Panc1 (cell line): ENCODE measurements around the gene KCNB1. TPM values are rescaled to one million over a fixed set of nuclear protein-coding genes. Genes with fewer than 3 reads are reported as not detected.
A peak's percentile ranks its signal among the peaks of the same experiment; 100 is the strongest.

Experiments used
- ATAC-seq: fragments of 200-7000 bp; cut with Tn5 transposase; 2 replicates; pipeline ENCODE4 v1.9.1; 2020; ENCODE audit warnings: mild to moderate bottlenecking, moderate library complexity
- BruUV-seq: library from RNA; stranded (reverse); fragments of 400-500 nt; replicated peaks from 2 replicates; lab custom pipeline; 2021; lab: Mats Ljungman, UMichigan
- CTCF ChIA-PET: fragments of 300-600 bp; sonication (Branson Sonifier 250); formaldehyde crosslinking; loops from one replicate; lab custom pipeline; 2022; ENCODE audit warnings: antibody characterized with exemption; lab: Charles Lee
- POLR2A ChIA-PET: fragments of 300-600 bp; sonication (Branson Sonifier 250); formaldehyde crosslinking; loops from one replicate; lab custom pipeline; 2022; ENCODE audit warnings: antibody characterized with exemption; lab: Charles Lee
- DNase-seq: peaks from one replicate; pipeline ENCODE4 v3.0.0-alpha.2; 2010; ENCODE audit warnings: low read depth, low spot score
- H3K27ac ChIP-seq: 2 replicates; pipeline ENCODE4 v1.5.1; 2011; ENCODE audit warnings: mild to moderate bottlenecking, low read length, inconsistent platforms
- H3K27me3 ChIP-seq: fragments of 200-500 bp; sonication (Bioruptor generic); 2 replicates; pipeline ENCODE4 v1.6.0; 2014; ENCODE audit warnings: low read length, inconsistent platforms; ENCODE audit not compliant: control insufficient read depth, insufficient read depth
- H3K36me3 ChIP-seq: fragments of 200-500 bp; sonication (Bioruptor generic); 2 replicates; pipeline ENCODE4 v1.5.1; 2014; ENCODE audit warnings: inconsistent platforms, mild to moderate bottlenecking, low read length, moderate library complexity; ENCODE audit not compliant: control insufficient read depth, insufficient read depth
- H3K4me1 ChIP-seq: 2 replicates; pipeline ENCODE4 v1.5.1; 2011; ENCODE audit warnings: inconsistent platforms, mild to moderate bottlenecking, low read length, moderate library complexity; ENCODE audit not compliant: control insufficient read depth, insufficient read depth
- H3K4me3 ChIP-seq, 2 experiments: 2 replicates each; pipeline ENCODE4 v1.5.1; 2011 to 2012; ENCODE audit warnings: low read depth in 2 of 2, low read length in 2 of 2, mild to moderate bottlenecking in 2 of 2, inconsistent platforms in 1 of 2, moderate library complexity in 1 of 2
- H3K9me3 ChIP-seq: fragments of 200-500 bp; sonication (Bioruptor generic); 2 replicates; pipeline ENCODE4 v1.5.1; 2014; ENCODE audit warnings: low read depth, mild to moderate bottlenecking, inconsistent platforms, low read length, moderate library complexity; ENCODE audit not compliant: control insufficient read depth, insufficient read depth
- POLR2AphosphoS5 ChIP-seq: IDR thresholded peaks from 2 replicates; pipeline ENCODE4 v1.6.1; 2012; ENCODE audit warnings: mild to moderate bottlenecking, low read depth, low read length, moderate library complexity
- SIN3A ChIP-seq: IDR thresholded peaks from 2 replicates; pipeline ENCODE4 v1.6.1; 2012; ENCODE audit warnings: low read depth, mild to moderate bottlenecking, low read length, moderate library complexity, borderline replicate concordance; ENCODE audit not compliant: insufficient read depth
- TCF7L2 ChIP-seq: IDR thresholded peaks from 2 replicates; pipeline ENCODE4 v1.6.1; 2011; ENCODE audit warnings: mild to moderate bottlenecking, low read depth, low read length, inconsistent platforms
- in situ Hi-C: cut with HindIII; loops from 2 replicates; pipeline ENCODE4 v1.10.0; 2016; ENCODE audit warnings: low sequenced_read_pairs, low pct_unique_long_range_greater_than_20kb
- intact Hi-C: fragments of 100-400 bp; cut with micrococcal nuclease; formaldehyde crosslinking; loops from one replicate; pipeline ENCODE4 v1.10.0; 2022; ENCODE audit not compliant: unreplicated experiment
- total RNA-seq: library from RNA; stranded (reverse); gene quantifications from one replicate; pipeline ENCODE4 v1.2.1, GENCODE V29; 2021; ENCODE audit not compliant: unreplicated experiment
- TF ChIP-seq, protein P1 (sequence below): fragments of 450-650 bp; IDR thresholded peaks from 2 replicates; pipeline ENCODE4 v1.5.1; 2017; ENCODE audit warnings: mild to moderate bottlenecking
- TF ChIP-seq, protein P2 (sequence below), 2 experiments: IDR thresholded peaks; 2 replicates each; pipeline ENCODE4 v1.6.1; 2011 to 2012; ENCODE audit warnings: low read depth in 2 of 2, control low read depth in 1 of 2, low read length in 1 of 2, mild to moderate bottlenecking in 1 of 2, moderate library complexity in 1 of 2; ENCODE audit not compliant: insufficient read depth in 1 of 2

The KCNB1 gene
- total RNA-seq, 1 experiment from 2014 or later: 11.1 TPM

DNA sequence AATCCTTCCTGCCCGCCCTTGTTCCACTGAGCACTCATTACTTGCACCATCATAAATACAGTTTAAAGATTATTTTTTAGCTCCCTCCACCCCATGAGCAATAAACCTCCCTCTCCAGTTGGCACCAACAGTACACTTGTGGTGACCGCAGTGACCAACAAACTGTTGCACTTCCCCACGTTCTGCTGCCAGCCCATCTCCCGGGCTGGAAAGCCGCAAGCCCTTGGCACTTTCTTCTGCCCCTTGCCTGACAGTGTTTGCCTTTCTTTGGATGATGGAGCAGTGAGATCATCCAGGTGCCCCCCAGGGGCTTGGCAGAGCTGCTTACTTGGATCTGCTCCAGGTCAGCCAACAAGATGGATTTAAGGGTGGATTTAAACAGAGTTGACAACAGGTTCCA lies 21.6 kb downstream of the KCNB1 start:
- CTCF ChIA-PET: interaction anchor here (0.6 kb wide), 1 partner anchor 25 kb away, joined by 4 read pairs; no protein-coding TSS in a partner anchor
- Histone ChIP-seq H3K27ac (no peak overlapping the region), H3K36me3 (no peaks in the 10 kb centered on the region), H3K4me3 (no peak overlapping the region), H3K9me3 (no peaks in the 10 kb centered on the region), H3K27me3 (no peaks in the 10 kb centered on the region), H3K4me1 (no peaks in the 10 kb centered on the region)
- in situ Hi-C loops (no loop called here), intact Hi-C loops (no loop called here)
- POLR2A ChIA-PET: no interaction called here
- ATAC-seq (no peak; the same call in 1 of the 2 replicates), DNase-seq (no peak)
- no TSS peak for BruUV-seq
- TF ChIP-seq, protein P1, sequence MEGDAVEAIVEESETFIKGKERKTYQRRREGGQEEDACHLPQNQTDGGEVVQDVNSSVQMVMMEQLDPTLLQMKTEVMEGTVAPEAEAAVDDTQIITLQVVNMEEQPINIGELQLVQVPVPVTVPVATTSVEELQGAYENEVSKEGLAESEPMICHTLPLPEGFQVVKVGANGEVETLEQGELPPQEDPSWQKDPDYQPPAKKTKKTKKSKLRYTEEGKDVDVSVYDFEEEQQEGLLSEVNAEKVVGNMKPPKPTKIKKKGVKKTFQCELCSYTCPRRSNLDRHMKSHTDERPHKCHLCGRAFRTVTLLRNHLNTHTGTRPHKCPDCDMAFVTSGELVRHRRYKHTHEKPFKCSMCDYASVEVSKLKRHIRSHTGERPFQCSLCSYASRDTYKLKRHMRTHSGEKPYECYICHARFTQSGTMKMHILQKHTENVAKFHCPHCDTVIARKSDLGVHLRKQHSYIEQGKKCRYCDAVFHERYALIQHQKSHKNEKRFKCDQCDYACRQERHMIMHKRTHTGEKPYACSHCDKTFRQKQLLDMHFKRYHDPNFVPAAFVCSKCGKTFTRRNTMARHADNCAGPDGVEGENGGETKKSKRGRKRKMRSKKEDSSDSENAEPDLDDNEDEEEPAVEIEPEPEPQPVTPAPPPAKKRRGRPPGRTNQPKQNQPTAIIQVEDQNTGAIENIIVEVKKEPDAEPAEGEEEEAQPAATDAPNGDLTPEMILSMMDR: no peak
- TF ChIP-seq, protein P2, sequence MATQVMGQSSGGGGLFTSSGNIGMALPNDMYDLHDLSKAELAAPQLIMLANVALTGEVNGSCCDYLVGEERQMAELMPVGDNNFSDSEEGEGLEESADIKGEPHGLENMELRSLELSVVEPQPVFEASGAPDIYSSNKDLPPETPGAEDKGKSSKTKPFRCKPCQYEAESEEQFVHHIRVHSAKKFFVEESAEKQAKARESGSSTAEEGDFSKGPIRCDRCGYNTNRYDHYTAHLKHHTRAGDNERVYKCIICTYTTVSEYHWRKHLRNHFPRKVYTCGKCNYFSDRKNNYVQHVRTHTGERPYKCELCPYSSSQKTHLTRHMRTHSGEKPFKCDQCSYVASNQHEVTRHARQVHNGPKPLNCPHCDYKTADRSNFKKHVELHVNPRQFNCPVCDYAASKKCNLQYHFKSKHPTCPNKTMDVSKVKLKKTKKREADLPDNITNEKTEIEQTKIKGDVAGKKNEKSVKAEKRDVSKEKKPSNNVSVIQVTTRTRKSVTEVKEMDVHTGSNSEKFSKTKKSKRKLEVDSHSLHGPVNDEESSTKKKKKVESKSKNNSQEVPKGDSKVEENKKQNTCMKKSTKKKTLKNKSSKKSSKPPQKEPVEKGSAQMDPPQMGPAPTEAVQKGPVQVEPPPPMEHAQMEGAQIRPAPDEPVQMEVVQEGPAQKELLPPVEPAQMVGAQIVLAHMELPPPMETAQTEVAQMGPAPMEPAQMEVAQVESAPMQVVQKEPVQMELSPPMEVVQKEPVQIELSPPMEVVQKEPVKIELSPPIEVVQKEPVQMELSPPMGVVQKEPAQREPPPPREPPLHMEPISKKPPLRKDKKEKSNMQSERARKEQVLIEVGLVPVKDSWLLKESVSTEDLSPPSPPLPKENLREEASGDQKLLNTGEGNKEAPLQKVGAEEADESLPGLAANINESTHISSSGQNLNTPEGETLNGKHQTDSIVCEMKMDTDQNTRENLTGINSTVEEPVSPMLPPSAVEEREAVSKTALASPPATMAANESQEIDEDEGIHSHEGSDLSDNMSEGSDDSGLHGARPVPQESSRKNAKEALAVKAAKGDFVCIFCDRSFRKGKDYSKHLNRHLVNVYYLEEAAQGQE (IDR thresholded peaks at IDR 0.05; ENCODE audit: insufficient read depth in 1 of 2, low read depth in 2 of 2, low read length in 1 of 2): no peak
- TF ChIP-seq POLR2AphosphoS5 (no peak), TCF7L2 (no peak), SIN3A (no peak)

DNA sequence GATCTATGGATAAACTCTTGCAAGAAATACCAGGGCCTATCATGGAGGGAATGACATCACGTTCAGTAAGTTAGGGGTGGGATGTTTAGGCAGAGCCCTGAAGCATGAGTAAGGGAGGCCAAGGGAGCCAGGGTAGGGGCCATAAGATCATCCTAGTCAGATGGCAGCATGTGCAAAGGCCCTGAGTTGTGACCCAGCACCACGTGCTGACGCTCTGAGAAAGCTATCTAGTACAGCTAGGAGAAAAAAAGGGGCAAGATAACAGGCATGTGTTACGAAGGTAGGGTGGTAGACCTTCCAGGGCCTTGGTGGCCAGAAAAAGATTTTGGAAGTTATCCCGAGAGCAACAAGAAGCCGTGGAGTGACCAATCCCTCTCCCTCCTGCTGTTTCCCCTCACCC lies 22.3 kb downstream of the KCNB1 start:
- no peaks in the 10 kb centered on the region for H3K36me3 ChIP-seq
- in situ Hi-C loops: no loop called here
- ChIA-PET CTCF (no interaction called here), POLR2A (interaction anchor here (0.6 kb wide), 1 partner anchor 473 kb away, joined by 15 read pairs; no protein-coding TSS in a partner anchor)
- no peak overlapping the region for H3K27ac ChIP-seq
- no peaks in the 10 kb centered on the region for H3K9me3 ChIP-seq
- H3K4me1 ChIP-seq: no peaks in the 10 kb centered on the region
- intact Hi-C loops: no loop called here
- 0 out of 2 replicates have a peak, but pooled peaks have one; percentile 35 for ATAC-seq
- no peak for DNase-seq
- BruUV-seq: no TSS peak
- TF ChIP-seq POLR2AphosphoS5 (no peak), TCF7L2 (no peak), SIN3A (no peak)
- TF ChIP-seq, protein P1: no peak
- TF ChIP-seq, protein P2 (IDR thresholded peaks at IDR 0.05; ENCODE audit: insufficient read depth in 1 of 2, low read depth in 2 of 2, low read length in 1 of 2): no peak
- H3K4me3 ChIP-seq: no peak overlapping the region
- no peaks in the 10 kb centered on the region for H3K27me3 ChIP-seq
